Choroid plexus epithelial cell (primary cell): ENCODE results near the gene CHI3L1.
A peak's percentile ranks its signal among the peaks of the same experiment; 100 is the strongest.

Experiments
- DNase-seq: peaks from one replicate; pipeline ENCODE4 v3.0.0-alpha.2; 2010; ENCODE audit warnings: low read depth
- H3K4me3 ChIP-seq: 2 replicates; pipeline ENCODE4 v1.5.1; 2011; ENCODE audit warnings: low read depth, mild to moderate bottlenecking, control low read depth, low read length, moderate library complexity
- TF ChIP-seq, protein P1 (sequence below): conservative IDR thresholded peaks from 2 replicates; pipeline ENCODE4 v1.5.1; 2011; ENCODE audit warnings: low read depth, mild to moderate bottlenecking, control low read depth, inconsistent platforms, low read length, moderate library complexity

The CHI3L1 gene

DNA sequence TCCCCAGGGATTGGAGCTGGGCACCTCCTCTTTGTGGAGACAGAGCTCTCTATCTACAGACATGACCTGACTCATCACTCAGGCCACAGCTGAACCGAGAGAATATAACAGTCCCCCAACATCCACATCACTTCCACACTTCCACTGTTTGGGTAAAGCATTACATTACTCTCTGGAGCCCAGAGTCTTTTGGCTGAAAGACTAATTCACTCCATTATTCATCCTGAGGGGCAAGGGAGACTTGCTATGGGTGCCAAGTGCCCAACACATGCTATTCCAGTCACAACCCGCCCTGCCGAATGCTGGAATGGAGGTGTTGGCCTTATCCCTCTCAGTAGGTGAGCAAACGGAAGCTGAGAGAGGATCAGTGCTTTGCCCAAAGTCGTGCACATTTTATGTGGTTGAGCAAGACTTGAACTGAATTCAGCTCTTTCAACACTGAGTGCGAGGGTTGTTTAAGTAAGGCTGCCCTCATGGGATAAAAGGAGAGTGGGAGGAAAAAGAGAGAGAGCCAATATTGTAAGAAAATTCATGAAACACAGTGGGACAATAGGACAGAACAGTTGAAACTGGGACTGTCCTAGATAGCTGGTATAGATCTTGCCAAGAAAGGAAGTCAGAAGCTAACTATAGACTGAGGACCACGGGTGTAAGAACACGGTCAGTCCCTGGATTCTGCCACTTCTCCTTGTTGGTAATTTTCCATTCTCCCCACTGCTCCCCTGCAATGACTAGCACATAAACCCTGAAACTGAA is 13.5 kb upstream of the CHI3L1 start:
- H3K4me3 ChIP-seq = no peak overlapping the region
- peak; percentile 77 for DNase-seq
- TF ChIP-seq, protein P1, sequence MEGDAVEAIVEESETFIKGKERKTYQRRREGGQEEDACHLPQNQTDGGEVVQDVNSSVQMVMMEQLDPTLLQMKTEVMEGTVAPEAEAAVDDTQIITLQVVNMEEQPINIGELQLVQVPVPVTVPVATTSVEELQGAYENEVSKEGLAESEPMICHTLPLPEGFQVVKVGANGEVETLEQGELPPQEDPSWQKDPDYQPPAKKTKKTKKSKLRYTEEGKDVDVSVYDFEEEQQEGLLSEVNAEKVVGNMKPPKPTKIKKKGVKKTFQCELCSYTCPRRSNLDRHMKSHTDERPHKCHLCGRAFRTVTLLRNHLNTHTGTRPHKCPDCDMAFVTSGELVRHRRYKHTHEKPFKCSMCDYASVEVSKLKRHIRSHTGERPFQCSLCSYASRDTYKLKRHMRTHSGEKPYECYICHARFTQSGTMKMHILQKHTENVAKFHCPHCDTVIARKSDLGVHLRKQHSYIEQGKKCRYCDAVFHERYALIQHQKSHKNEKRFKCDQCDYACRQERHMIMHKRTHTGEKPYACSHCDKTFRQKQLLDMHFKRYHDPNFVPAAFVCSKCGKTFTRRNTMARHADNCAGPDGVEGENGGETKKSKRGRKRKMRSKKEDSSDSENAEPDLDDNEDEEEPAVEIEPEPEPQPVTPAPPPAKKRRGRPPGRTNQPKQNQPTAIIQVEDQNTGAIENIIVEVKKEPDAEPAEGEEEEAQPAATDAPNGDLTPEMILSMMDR = no peak

DNA sequence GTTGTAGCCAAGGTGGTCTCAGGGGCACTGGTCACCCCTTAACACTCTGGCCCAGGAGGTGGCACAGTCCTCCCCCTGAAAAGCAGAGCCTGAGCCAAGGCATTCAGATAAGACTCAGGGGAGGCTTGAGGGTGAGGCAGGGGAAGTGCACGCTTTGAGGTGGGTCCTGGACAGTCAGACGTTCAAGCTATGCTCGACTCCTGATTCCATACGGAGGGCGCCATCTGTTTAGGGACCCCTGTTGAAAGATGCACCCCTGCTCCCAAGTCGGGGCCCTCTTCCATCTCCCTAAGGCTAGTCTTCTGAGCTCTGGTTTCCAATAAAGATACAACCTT is 12.9 kb upstream of the CHI3L1 start:
- no peak overlapping the region for H3K4me3 ChIP-seq
- no peak for DNase-seq

DNA sequence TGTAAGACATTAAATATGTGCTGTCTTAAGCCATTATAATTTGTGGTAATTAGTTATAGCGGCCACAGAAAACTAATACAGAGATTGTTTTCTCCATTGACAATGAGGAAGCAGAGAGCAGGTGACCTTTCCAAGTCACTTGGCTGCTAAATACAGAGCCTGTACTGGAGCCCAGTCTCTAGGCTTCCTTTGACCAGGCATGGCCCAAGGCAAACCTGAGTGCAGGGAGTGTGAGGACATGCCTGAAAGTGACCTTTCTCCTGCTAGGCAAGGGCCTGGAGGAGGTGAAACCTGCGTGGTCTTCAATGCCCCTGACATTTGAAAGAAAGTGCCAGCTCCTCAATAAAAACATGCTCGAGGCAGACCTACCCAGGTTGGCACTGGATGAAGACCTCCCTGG is 12.5 kb upstream of the CHI3L1 start:
- TF ChIP-seq, protein P1 = no peak
- no peak overlapping the region for H3K4me3 ChIP-seq
- no peak for DNase-seq

More for the DNA sequence above, 12.9 kb upstream of the CHI3L1 start:
- TF ChIP-seq, protein P1 = no peak

DNA sequence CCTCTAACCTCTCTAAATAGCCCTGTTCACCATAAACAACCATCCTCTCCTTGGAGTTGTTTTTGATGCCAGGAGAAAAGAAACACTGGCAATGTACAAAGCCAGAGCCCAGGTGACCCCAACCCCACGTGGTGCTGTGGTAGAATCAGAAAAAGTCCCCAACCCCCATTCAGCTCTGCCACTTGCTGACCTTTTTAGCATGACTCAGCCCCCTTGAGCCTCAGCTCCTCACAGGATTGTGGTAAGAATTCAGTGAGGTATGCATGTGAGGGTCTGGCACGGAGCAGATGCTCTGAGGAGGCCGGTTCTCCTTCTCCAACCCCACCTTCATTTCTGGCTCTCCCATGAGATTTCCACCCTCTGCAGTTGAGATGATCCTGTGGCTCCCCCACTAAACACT is 11.1 kb upstream of the CHI3L1 start:
- DNase-seq = peak; percentile 91
- H3K4me3 ChIP-seq = no peak overlapping the region
- TF ChIP-seq, protein P1 = no peak

DNA sequence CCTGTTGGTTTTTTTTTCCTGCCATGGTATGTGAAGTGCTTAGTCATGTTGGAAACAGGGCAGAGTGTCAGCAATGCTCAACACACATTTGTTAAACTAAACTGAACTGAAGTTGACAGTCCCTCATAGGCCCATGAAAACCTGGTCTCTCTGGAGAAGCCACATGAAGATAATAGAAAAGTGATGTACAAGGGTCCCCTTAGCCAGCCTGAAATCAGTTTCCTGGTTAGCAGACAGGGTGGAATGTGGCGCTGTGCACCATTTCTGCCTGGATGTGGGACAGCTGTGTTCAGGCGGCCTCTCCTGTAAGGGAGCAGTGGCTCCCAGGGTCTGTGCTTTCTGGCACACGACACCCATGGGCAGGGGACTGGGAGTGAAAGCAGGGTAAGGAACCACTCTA is 9.9 kb upstream of the CHI3L1 start:
- TF ChIP-seq, protein P1 = peak; percentile 35
- no peak overlapping the region for H3K4me3 ChIP-seq
- peak; percentile 23 for DNase-seq

DNA sequence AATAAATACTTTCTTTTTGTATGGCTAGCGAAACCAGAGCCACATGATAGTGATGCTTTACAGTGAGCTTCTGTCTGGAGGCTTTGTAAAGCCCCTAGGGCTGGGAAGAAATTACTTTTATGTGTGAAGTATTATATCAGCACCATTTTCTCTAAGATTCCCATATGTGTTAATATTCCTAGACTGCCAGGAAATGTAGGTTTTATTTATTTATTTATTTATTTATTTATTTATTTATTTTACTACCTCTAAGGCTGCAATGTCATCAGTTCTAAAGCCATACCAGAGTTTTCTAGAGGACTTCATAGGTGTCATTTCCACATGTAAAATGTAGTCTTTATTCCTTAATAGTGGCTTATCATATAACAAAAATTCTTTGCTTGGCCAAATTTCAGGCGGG is 4.4 kb upstream of the CHI3L1 start:
- no peak for DNase-seq

More for the DNA sequence above, 4.4 kb upstream of the CHI3L1 start:
- H3K4me3 ChIP-seq = no peak overlapping the region
- TF ChIP-seq, protein P1 = no peak
